ENCODE data around the gene GSTT2B. TPM values are rescaled to one million over a fixed set of nuclear protein-coding genes. Genes with fewer than 3 reads are reported as not detected.
A peak's percentile ranks its signal among the peaks of the same experiment; 100 is the strongest.
"Not testable (repeated sequence)": the region's sequence is repeated elsewhere in the genome, so short reads cannot be mapped to it uniquely, and the experiment has no call there.

The GSTT2B gene
- total RNA-seq, 1 donor from 2014 or later, result 4.9 TPM

GRCh38 chr22:23952794-23953405 lies 8.1 kb downstream of the GSTT2B start:
- H3K9ac ChIP-seq (ENCODE audit: low read length); H3K4me1 Mint-ChIP-seq (ENCODE audit: low read depth, unreplicated experiment); DNase-seq (ENCODE audit: low read depth); H3K36me3 Mint-ChIP-seq (ENCODE audit: low read depth, unreplicated experiment); H2AFZ ChIP-seq (ENCODE audit: low read depth, low read length); H4K20me1 ChIP-seq (ENCODE audit: insufficient read depth, low read length); H3K36me3 ChIP-seq (ENCODE audit: insufficient read depth, low read length); H3K79me2 ChIP-seq (ENCODE audit: insufficient read depth, low read length); H3K27ac ChIP-seq (ENCODE audit: low read depth, low read length); H3K27me3 ChIP-seq (ENCODE audit: insufficient read depth, low read length); H3K9me3 Mint-ChIP-seq (ENCODE audit: unreplicated experiment); H3K9me3 ChIP-seq (ENCODE audit: insufficient read depth, low read depth, low read length); H3K4me2 ChIP-seq (ENCODE audit: low read length); FAIRE-seq; H3K4me3 ChIP-seq (ENCODE audit: insufficient read depth, low read depth, low read length); H3K4me1 ChIP-seq (ENCODE audit: insufficient read depth, low read length); H3K27ac Mint-ChIP-seq (ENCODE audit: unreplicated experiment): not testable (repeated sequence)
- peaks cover 12% of the 10 kb centered on the region for H3K27me3 Mint-ChIP-seq (ENCODE audit: low read depth, unreplicated experiment)
- H3K4me3 Mint-ChIP-seq (ENCODE audit: unreplicated experiment), result peak overlapping the region; percentile 20

- not testable (repeated sequence) for H3K9me3 Mint-ChIP-seq (ENCODE audit: unreplicated experiment); H3K27ac Mint-ChIP-seq (ENCODE audit: unreplicated experiment); H3K27me3 ChIP-seq (ENCODE audit: insufficient read depth, low read length); H3K9me3 ChIP-seq (ENCODE audit: insufficient read depth, low read depth, low read length); H3K4me1 ChIP-seq (ENCODE audit: insufficient read depth, low read length); H3K27ac ChIP-seq (ENCODE audit: low read depth, low read length); H3K4me1 Mint-ChIP-seq (ENCODE audit: low read depth, unreplicated experiment); H3K79me2 ChIP-seq (ENCODE audit: insufficient read depth, low read length); H3K4me3 Mint-ChIP-seq (ENCODE audit: unreplicated experiment); H3K36me3 Mint-ChIP-seq (ENCODE audit: low read depth, unreplicated experiment); FAIRE-seq; H3K9ac ChIP-seq (ENCODE audit: low read length); H2AFZ ChIP-seq (ENCODE audit: low read depth, low read length); DNase-seq (ENCODE audit: low read depth); H3K36me3 ChIP-seq (ENCODE audit: insufficient read depth, low read length); H3K4me3 ChIP-seq (ENCODE audit: insufficient read depth, low read depth, low read length); H4K20me1 ChIP-seq (ENCODE audit: insufficient read depth, low read length); H3K4me2 ChIP-seq (ENCODE audit: low read length)
- H3K27me3 Mint-ChIP-seq (ENCODE audit: low read depth, unreplicated experiment), result peaks cover 10% of the 10 kb centered on the region
These were observed 9.6 kb downstream of the GSTT2B start for GRCh38 chr22:23951383-23951782.

GRCh38 chr22:23949764-23950163 lies 11.2 kb downstream of the GSTT2B start:
- H3K79me2 ChIP-seq (ENCODE audit: insufficient read depth, low read length); H3K4me1 ChIP-seq (ENCODE audit: insufficient read depth, low read length); H3K36me3 Mint-ChIP-seq (ENCODE audit: low read depth, unreplicated experiment); H4K20me1 ChIP-seq (ENCODE audit: insufficient read depth, low read length); H3K27ac ChIP-seq (ENCODE audit: low read depth, low read length); H3K27me3 ChIP-seq (ENCODE audit: insufficient read depth, low read length); H3K9ac ChIP-seq (ENCODE audit: low read length); H3K4me2 ChIP-seq (ENCODE audit: low read length); H3K27ac Mint-ChIP-seq (ENCODE audit: unreplicated experiment); H3K4me3 ChIP-seq (ENCODE audit: insufficient read depth, low read depth, low read length); FAIRE-seq; H3K9me3 ChIP-seq (ENCODE audit: insufficient read depth, low read depth, low read length); H3K4me1 Mint-ChIP-seq (ENCODE audit: low read depth, unreplicated experiment); DNase-seq (ENCODE audit: low read depth); H3K27me3 Mint-ChIP-seq (ENCODE audit: low read depth, unreplicated experiment); H3K36me3 ChIP-seq (ENCODE audit: insufficient read depth, low read length); H2AFZ ChIP-seq (ENCODE audit: low read depth, low read length); H3K4me3 Mint-ChIP-seq (ENCODE audit: unreplicated experiment); H3K9me3 Mint-ChIP-seq (ENCODE audit: unreplicated experiment): not testable (repeated sequence)

GRCh38 chr22:23947391-23947790 lies 13.6 kb downstream of the GSTT2B start:
- H3K36me3 ChIP-seq (ENCODE audit: insufficient read depth, low read length); H3K9ac ChIP-seq (ENCODE audit: low read length); H3K4me3 Mint-ChIP-seq (ENCODE audit: unreplicated experiment); H3K36me3 Mint-ChIP-seq (ENCODE audit: low read depth, unreplicated experiment); H3K27me3 Mint-ChIP-seq (ENCODE audit: low read depth, unreplicated experiment); H3K27me3 ChIP-seq (ENCODE audit: insufficient read depth, low read length); H3K4me1 ChIP-seq (ENCODE audit: insufficient read depth, low read length); H3K4me1 Mint-ChIP-seq (ENCODE audit: low read depth, unreplicated experiment); H2AFZ ChIP-seq (ENCODE audit: low read depth, low read length); H3K27ac ChIP-seq (ENCODE audit: low read depth, low read length); H3K4me2 ChIP-seq (ENCODE audit: low read length); H3K9me3 ChIP-seq (ENCODE audit: insufficient read depth, low read depth, low read length); H3K4me3 ChIP-seq (ENCODE audit: insufficient read depth, low read depth, low read length); H3K9me3 Mint-ChIP-seq (ENCODE audit: unreplicated experiment); H3K79me2 ChIP-seq (ENCODE audit: insufficient read depth, low read length); H4K20me1 ChIP-seq (ENCODE audit: insufficient read depth, low read length); DNase-seq (ENCODE audit: low read depth); H3K27ac Mint-ChIP-seq (ENCODE audit: unreplicated experiment); FAIRE-seq: not testable (repeated sequence)

- H3K27me3 Mint-ChIP-seq (ENCODE audit: low read depth, unreplicated experiment); H3K4me2 ChIP-seq (ENCODE audit: low read length); H3K4me3 Mint-ChIP-seq (ENCODE audit: unreplicated experiment); H3K9me3 ChIP-seq (ENCODE audit: insufficient read depth, low read depth, low read length); DNase-seq (ENCODE audit: low read depth); H3K27ac Mint-ChIP-seq (ENCODE audit: unreplicated experiment); H3K27ac ChIP-seq (ENCODE audit: low read depth, low read length); H3K4me1 ChIP-seq (ENCODE audit: insufficient read depth, low read length); H3K4me1 Mint-ChIP-seq (ENCODE audit: low read depth, unreplicated experiment); H3K79me2 ChIP-seq (ENCODE audit: insufficient read depth, low read length); FAIRE-seq; H3K36me3 Mint-ChIP-seq (ENCODE audit: low read depth, unreplicated experiment); H2AFZ ChIP-seq (ENCODE audit: low read depth, low read length); H3K9me3 Mint-ChIP-seq (ENCODE audit: unreplicated experiment); H4K20me1 ChIP-seq (ENCODE audit: insufficient read depth, low read length); H3K27me3 ChIP-seq (ENCODE audit: insufficient read depth, low read length); H3K9ac ChIP-seq (ENCODE audit: low read length); H3K4me3 ChIP-seq (ENCODE audit: insufficient read depth, low read depth, low read length); H3K36me3 ChIP-seq (ENCODE audit: insufficient read depth, low read length): not testable (repeated sequence)
These were observed 20.8 kb downstream of the GSTT2B start for GRCh38 chr22:23940166-23940565.
